NOMO-1 (cell line): ENCODE measurements around the gene FAM120C.

Experiments used
- DNase-seq, 2 experiments: peaks; one replicate each; lab custom pipeline; 2025; ENCODE audit not compliant: unreplicated experiment in 2 of 2; lab: John Stamatoyannopoulos, UW

FAM120C gene

GRCh38 chrX:54043056-54043455, 140.0 kb downstream of the FAM120C start:
- no peak for DNase-seq

- peak; percentile 3 to 26 for DNase-seq
These were observed 140.4 kb downstream of the FAM120C start for GRCh38 chrX:54042609-54043021.

- DNase-seq: no peak
These were observed 152.7 kb downstream of the FAM120C start for GRCh38 chrX:54030329-54030728.

- no peak for DNase-seq
These were observed 153.4 kb downstream of the FAM120C start for GRCh38 chrX:54029529-54030143.

GRCh38 chrX:54024350-54024749, 158.7 kb downstream of the FAM120C start:
- no peak for DNase-seq
